BLaER1 (cell line): ENCODE data around the gene SLC25A25.
A peak's percentile ranks its signal among the peaks of the same experiment; 100 is the strongest.
"Not testable (repeated sequence)": the region's sequence is repeated elsewhere in the genome, so short reads cannot be mapped to it uniquely, and the experiment has no call there.

Experiments
- H3K27ac ChIP-seq: shearing (Covaris generic); formaldehyde crosslinking; 2 replicates; pipeline ENCODE4 v1.8.1; 2022
- H3K27me3 ChIP-seq: shearing (Covaris generic); formaldehyde crosslinking; 2 replicates; pipeline ENCODE4 v1.8.1; 2022
- H3K36me3 ChIP-seq: shearing (Covaris generic); formaldehyde crosslinking; 2 replicates; pipeline ENCODE4 v1.8.1; 2022
- H3K4me1 ChIP-seq: shearing (Covaris generic); formaldehyde crosslinking; 2 replicates; pipeline ENCODE4 v1.8.1; 2022
- H3K4me2 ChIP-seq: shearing (Covaris generic); formaldehyde crosslinking; 2 replicates; pipeline ENCODE4 v1.8.1; 2022
- H3K4me3 ChIP-seq: shearing (Covaris generic); formaldehyde crosslinking; 2 replicates; pipeline ENCODE4 v1.8.1; 2022
- H3K9ac ChIP-seq: shearing (Covaris generic); formaldehyde crosslinking; 2 replicates; pipeline ENCODE4 v1.8.1; 2022
- H3K9me3 ChIP-seq: shearing (Covaris generic); formaldehyde crosslinking; 2 replicates; pipeline ENCODE4 v1.8.1; 2022
- H4K20me1 ChIP-seq: shearing (Covaris generic); formaldehyde crosslinking; 2 replicates; pipeline ENCODE4 v1.8.1; 2022
- Cebpa-rat ChIP-seq: shearing (Covaris generic); IDR thresholded peaks from 2 replicates; pipeline ENCODE4 v1.8.1; 2022

Gene SLC25A25

DNA sequence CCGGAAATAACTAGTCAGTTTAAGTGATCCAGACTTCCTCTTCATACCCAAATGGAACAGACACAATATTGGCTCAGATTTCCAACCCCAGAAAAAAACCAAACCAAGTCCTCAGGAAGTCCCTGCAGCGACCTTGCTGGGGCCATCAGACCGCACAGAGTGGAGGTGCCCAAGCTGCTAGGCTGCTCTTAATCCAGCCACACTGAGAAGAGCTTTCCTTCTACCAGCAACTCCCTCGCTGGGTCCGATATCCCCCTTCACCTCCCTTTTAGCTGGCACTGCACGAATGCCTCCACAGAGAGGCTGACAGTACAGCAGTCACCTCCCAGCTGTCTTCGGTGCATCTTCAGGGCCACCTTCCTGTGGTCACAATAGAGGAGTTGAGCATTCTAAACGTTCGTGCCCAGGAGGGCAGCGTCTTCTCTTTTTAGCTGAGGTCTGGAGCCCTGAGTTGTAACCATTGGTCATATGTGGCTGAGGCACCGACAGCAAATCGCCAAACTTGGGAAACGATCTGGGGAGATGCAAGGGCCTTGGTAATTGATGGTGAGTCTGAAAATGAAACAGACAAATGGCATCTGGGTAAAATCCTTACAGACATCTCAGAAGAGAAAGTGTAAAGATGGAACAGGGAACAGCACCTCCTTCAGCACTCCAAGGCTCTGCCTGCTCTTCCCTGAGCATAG is 6.6 kb upstream of the SLC25A25 start:
- Histone ChIP-seq H3K4me3 (peak overlapping the region; percentile 46), H3K9ac (peak overlapping the region; percentile 75), H3K9me3 (no peaks in the 10 kb centered on the region), H3K4me1 (peaks cover 66% of the 10 kb centered on the region), H4K20me1 (no peaks in the 10 kb centered on the region), H3K4me2 (peak overlapping the region; percentile 95), H3K36me3 (peaks cover 15% of the 10 kb centered on the region; the same call in 1 of the 2 replicates), H3K27me3 (no peaks in the 10 kb centered on the region), H3K27ac (peak overlapping the region; percentile 89)
- TF ChIP-seq Cebpa-rat = no peak

DNA sequence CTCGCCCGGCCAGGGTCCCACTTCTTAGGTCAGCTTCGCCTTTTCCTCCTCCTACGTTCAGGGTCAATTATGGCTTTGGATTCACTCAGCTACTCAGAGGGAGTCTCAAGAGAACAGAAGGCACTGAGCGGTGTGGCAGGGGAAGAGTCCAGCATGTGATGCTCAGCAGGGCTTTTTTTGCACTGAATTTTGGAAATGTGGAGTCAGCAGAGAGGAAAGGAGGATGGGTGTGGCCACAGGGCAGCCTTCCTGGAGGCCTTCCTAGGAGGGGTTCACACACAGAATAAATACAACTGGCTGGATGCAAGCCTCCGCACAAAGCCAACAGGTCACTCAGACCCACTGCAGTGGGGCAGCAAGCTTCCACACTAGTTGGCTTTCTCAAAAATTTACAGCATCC is 5.8 kb upstream of the SLC25A25 start:
- H3K4me2 ChIP-seq = peak overlapping the region; percentile 95
- no peaks in the 10 kb centered on the region for H3K9me3 ChIP-seq
- peaks cover 69% of the 10 kb centered on the region for H3K4me1 ChIP-seq
- no peak for TF ChIP-seq Cebpa-rat
- H4K20me1 ChIP-seq = no peaks in the 10 kb centered on the region
- peak overlapping the region; percentile 46 for H3K4me3 ChIP-seq
- no peaks in the 10 kb centered on the region for H3K27me3 ChIP-seq
- H3K36me3 ChIP-seq = peaks cover 15% of the 10 kb centered on the region; the same call in 1 of the 2 replicates
- H3K27ac ChIP-seq = peak overlapping the region; percentile 89
- H3K9ac ChIP-seq = peak overlapping the region; percentile 75

DNA sequence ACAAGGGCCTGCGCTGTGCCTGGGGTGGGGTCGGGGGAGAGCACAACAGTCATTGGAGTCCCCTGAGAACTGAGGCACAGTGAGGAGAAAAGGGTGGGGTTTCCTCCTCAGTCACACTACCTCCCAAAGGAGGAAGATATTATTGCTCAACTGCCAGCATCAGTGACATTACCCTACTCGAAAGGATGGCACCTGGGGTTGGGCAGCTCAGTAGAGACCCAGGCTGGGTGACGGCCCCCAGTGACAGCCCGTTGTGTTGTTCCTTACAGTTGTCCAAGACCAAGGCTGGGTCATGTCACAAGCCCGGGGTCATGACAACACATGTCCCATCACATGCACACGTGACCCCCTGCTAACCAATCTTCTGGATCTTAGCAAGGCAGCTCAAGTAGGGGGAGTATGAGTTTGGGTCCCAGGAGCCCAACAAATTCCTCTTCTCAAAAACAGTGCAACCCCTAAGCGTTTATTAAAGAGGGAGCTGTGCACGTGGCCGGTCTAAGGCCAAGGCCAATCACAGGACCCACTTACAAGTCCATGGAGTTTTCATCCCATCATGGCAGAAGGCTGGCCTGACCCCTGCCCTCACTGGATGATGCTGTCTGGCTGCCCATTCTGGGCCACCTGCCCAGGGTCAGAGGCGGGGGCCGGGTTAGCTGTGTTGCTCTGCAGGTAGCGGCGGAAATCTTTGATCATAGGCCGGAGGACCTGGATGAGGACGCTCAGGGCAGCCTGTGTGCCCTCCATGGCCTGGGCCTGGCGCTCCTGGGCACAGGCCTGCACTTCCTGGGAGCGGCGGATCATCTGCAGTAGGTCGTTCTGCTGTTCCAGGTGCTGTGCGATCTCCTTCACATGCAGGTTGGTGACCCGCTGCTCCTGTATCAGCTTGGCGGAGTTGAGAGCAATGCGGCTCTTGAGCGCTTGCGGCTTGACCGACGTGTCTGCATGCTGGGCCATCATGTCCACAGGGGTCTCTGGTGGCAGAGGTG is 4.9 kb upstream of the SLC25A25 start:
- H3K4me2 ChIP-seq = peak overlapping the region; percentile 95
- peaks cover under 1% of the 10 kb centered on the region; the same call in 1 of the 2 replicates for H4K20me1 ChIP-seq
- peak; percentile 98 for TF ChIP-seq Cebpa-rat
- peak overlapping the region; percentile 89 for H3K27ac ChIP-seq
- H3K27me3 ChIP-seq = no peaks in the 10 kb centered on the region
- H3K9ac ChIP-seq = peak overlapping the region; percentile 75
- peak overlapping the region; percentile 54 for H3K4me3 ChIP-seq
- H3K9me3 ChIP-seq = no peaks in the 10 kb centered on the region
- H3K4me1 ChIP-seq = peaks cover 69% of the 10 kb centered on the region
- peaks cover 15% of the 10 kb centered on the region; the same call in 1 of the 2 replicates for H3K36me3 ChIP-seq

DNA sequence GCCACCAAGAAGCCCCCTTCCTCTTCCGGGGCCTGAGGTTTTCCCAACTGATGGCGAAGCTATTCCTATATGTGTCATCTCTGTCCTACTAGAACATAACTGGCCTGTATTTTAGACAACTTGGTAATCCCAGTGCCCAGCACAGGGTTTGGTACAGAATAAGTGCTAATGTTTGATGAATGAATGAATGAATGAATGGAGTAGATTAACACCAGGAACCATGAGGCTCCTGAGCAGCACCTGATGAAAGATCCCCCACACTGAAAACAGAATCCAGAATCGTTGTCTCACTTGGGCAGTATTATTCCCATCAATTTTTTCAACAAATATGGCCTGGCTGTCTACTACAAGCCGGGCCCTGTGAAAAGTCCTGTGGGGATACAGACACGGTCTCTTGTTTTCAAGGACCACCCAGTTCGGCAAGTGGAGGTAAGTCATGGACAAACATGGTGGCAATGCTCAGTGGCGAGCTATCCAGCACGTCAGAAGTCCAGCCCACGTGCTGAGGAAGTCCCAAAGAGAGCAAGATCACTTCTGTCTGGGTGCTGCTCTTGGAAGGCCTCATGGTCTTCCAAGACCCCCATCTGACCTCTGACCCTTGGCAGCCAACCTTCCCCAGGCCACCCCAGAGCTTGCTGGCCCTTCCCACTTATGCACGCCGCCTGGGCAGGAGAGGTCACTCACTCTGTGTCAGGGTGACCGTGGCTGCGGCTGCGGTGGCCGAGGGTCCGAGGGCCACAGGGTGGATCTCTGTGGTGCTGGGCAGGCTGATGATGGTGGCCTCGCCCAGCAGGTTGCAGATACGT is 1.9 kb upstream of the SLC25A25 start:
- peak overlapping the region; percentile 77 for H3K9ac ChIP-seq
- peaks cover 15% of the 10 kb centered on the region; the same call in 1 of the 2 replicates for H3K36me3 ChIP-seq
- peak overlapping the region; percentile 96 for H3K27ac ChIP-seq
- peaks cover 79% of the 10 kb centered on the region for H3K4me1 ChIP-seq
- TF ChIP-seq Cebpa-rat = no peak
- H3K4me2 ChIP-seq = peak overlapping the region; percentile 95
- no peaks in the 10 kb centered on the region for H3K27me3 ChIP-seq
- peak overlapping the region; percentile 89 for H3K4me3 ChIP-seq
- peaks cover 15% of the 10 kb centered on the region for H4K20me1 ChIP-seq
- H3K9me3 ChIP-seq = no peaks in the 10 kb centered on the region

DNA sequence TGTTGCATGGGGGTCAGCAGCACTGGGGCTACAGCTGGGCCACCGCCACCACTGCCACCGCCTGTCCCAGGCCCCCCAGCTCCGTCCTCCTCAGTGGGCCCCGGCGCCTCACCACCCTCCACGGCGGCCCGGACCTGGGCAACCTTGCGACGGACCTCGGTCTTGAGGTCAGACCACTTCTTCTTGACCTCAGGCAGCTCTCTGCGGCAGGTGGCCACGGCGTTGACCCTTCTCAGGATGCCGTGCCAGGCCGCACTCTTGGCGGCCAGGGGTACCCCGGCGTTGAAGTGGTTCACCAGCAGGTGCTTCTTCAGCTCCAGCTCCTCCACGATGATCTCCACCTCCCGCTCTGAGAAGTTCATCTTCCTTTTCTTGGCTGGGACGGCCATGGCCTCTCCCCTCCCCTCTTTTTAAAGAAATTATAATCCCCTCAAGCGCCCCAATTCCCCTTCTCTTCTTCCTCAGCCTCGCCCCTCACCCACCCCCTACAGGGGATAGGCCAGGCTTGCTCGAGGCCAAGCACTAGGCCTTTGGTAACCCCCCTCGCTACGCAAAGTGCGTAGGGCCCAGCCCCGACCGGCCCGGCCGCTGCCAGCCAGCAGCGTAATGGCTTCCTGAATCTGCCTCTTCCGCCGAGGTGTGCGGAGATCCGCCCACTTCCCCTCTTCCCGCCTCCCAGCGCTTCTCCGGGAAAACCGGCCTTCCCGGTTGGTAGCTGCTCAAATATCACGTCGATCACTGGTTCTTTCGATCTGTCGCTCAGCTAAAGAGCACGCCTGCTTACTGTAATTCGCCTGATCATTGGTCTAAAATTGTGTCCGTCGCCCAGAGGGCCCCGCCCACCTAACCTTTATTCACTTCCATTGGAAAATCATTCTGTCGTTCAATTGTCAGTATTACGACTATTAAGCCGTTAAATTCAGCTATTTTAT is 1.1 kb upstream of the SLC25A25 start, which contains the start of gene NAIF1:
Gene NAIF1, minus strand, starts transcription at position 608 of the 932 bp plus-strand sequence. Its CDS starts 219 bp downstream, at position 389.
- H3K4me1 ChIP-seq = peaks cover 79% of the 10 kb centered on the region
- no peaks in the 10 kb centered on the region for H3K9me3 ChIP-seq
- peaks cover 15% of the 10 kb centered on the region for H4K20me1 ChIP-seq
- H3K9ac ChIP-seq = peak within 1 kb of the TSS; percentile 94
- peak within 1 kb of the TSS; percentile 95 for H3K4me2 ChIP-seq
- H3K27me3 ChIP-seq = no peaks in the 10 kb centered on the region
- peak within 1 kb of the TSS; percentile 89 for H3K4me3 ChIP-seq
- H3K36me3 ChIP-seq = peaks cover 15% of the 10 kb centered on the region; the same call in 1 of the 2 replicates
- H3K27ac ChIP-seq = peak within 1 kb of the TSS; percentile 96
- no peak for TF ChIP-seq Cebpa-rat

DNA sequence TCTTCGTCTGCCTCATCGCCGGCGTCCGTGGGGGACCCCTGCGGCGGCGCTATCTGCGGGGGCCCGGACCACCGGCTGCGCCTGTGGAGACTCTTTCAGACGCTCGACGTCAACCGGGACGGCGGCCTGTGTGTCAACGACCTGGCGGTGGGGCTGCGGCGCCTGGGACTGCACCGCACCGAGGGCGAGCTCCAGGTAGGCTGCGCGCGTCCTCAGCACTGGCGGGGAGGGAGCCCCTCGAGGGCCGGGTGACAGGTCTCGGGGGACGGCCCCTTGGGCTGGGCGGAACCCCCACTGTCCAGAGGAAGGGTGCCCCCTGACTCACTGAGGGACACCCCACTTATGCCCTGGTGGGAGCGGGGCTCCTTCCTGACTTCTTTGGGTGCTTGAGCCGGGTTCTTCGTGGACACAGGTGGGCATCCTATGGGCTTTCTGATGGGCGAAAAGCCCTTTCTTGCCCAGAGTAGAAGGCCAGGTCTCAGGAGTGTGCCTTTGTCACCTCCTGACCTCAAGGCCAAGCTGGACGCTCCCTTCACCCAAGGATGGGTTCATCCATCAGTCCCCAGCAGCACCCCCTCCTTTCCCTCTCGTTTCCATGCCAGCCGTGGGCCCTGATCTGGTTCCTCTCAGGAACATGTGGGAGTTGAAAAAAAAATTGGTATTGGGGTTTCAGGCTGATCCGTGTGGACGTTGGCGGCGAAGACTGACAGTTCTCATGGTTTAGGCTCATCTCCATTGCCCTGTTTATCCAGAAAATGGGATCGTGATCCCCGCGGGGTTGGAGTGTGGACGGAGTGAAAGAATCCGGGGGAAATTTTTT is 564 bp downstream of the SLC25A25 start:
- H3K4me1 ChIP-seq = peaks cover 79% of the 10 kb centered on the region
- H3K27ac ChIP-seq = peak overlapping the region; percentile 93
- H3K4me2 ChIP-seq = peak overlapping the region; percentile 90

DNA sequence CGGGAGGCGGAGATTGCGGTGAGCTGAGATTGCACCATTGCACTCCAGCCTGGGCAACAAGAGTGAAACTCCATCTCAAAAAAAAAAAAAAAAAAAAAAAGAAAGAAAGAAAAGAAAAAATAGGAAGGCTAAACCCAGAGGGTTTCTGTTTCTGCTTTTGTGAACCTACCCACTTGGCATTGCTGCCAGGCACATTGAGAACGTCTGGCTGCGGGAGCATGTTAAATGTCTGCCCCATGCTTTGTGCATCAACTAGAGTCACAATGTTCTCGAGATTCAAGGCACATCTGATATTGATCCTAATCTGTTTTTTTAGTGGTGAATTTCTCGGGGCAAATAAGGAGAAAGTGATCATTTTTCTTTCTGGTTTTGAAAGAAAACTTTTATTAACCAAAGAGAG is 2.8 kb downstream of the SLC25A25 start:
- H4K20me1 ChIP-seq = peaks cover 15% of the 10 kb centered on the region
- peak overlapping the region; percentile 78; the same call in 1 of the 2 replicates for H3K27ac ChIP-seq

More for the DNA sequence above, 564 bp downstream of the SLC25A25 start:
- H3K9ac ChIP-seq = peak overlapping the region; percentile 94
- H4K20me1 ChIP-seq = peaks cover 15% of the 10 kb centered on the region
- peak overlapping the region; percentile 89 for H3K4me3 ChIP-seq
- H3K27me3 ChIP-seq = no peaks in the 10 kb centered on the region
- no peak for TF ChIP-seq Cebpa-rat
- H3K36me3 ChIP-seq = peaks cover 13% of the 10 kb centered on the region; the same call in 1 of the 2 replicates
- no peaks in the 10 kb centered on the region for H3K9me3 ChIP-seq

DNA sequence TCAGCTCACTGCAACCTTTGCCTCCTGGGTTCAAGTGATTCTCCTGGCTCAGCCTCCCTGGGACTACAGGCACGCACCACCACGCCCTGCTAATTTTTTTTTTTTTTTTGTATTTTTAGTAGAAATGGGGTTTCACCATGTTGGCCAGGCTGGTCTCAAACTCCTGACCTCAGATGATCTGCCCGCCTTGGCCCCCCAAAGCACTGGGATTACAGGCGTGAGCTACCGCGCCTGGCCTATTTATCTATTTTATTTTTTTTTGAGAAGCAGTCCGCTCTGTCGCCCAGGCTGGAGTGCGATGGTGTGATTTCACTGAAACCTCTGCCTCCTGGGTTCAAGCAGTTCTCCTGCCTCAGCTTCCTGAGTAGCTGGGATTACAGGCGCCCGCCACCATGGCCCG is 3.4 kb downstream of the SLC25A25 start:
- H3K36me3 ChIP-seq = peaks cover 26% of the 10 kb centered on the region
- not testable (repeated sequence) for H3K27me3 ChIP-seq, H3K9me3 ChIP-seq
- peak overlapping the region; percentile 78 for H3K27ac ChIP-seq
- peak overlapping the region; percentile 76; the same call in 1 of the 2 replicates for H3K9ac ChIP-seq
- H3K4me2 ChIP-seq = peak overlapping the region; percentile 90
- peaks cover 15% of the 10 kb centered on the region for H4K20me1 ChIP-seq
- peak overlapping the region; percentile 49; the same call in 1 of the 2 replicates for H3K4me3 ChIP-seq
- H3K4me1 ChIP-seq = peaks cover 61% of the 10 kb centered on the region

More for the DNA sequence above, 2.8 kb downstream of the SLC25A25 start:
- TF ChIP-seq Cebpa-rat = no peak
- H3K4me1 ChIP-seq = peaks cover 67% of the 10 kb centered on the region
- H3K4me3 ChIP-seq = no peak overlapping the region
- no peaks in the 10 kb centered on the region for H3K27me3 ChIP-seq
- H3K4me2 ChIP-seq = peak overlapping the region; percentile 90
- H3K36me3 ChIP-seq = peaks cover 27% of the 10 kb centered on the region
- H3K9ac ChIP-seq = no peak overlapping the region
- H3K9me3 ChIP-seq = no peaks in the 10 kb centered on the region
